Nephron progenitor cell (in vitro differentiated cells): ENCODE data around the gene ADAMTS16.

ENCODE experiments used
- DNase-seq: peaks from one replicate; pipeline ENCODE4 v3.0.0; 2021
- H3K27ac Mint-ChIP-seq: 2 replicates; pipeline ENCODE4 v1.8.0; 2021; ENCODE audit warnings: mild to moderate bottlenecking, moderate library complexity, mixed read lengths
- H3K27me3 Mint-ChIP-seq: 2 replicates; pipeline ENCODE4 v1.8.0; 2021; ENCODE audit warnings: mild to moderate bottlenecking, low read depth, mixed read lengths; ENCODE audit not compliant: poor library complexity
- H3K36me3 Mint-ChIP-seq: 2 replicates; pipeline ENCODE4 v1.8.0; 2021; ENCODE audit warnings: low read depth, mixed read lengths
- H3K4me1 Mint-ChIP-seq: 2 replicates; pipeline ENCODE4 v1.8.0; 2021; ENCODE audit warnings: mixed read lengths
- H3K4me3 Mint-ChIP-seq: 2 replicates; pipeline ENCODE4 v1.8.0; 2021; ENCODE audit warnings: mild to moderate bottlenecking, moderate library complexity, mixed read lengths
- H3K9me3 Mint-ChIP-seq: 2 replicates; pipeline ENCODE4 v1.8.0; 2021; ENCODE audit warnings: mild to moderate bottlenecking, moderate library complexity, mixed read lengths
- TF ChIP-seq, protein P1 (sequence below): fragments of 200-600 bp; sonication (generic); IDR thresholded peaks from 2 replicates; pipeline ENCODE4 v1.5.0; 2021; ENCODE audit warnings: antibody characterized with exemption

The ADAMTS16 gene

DNA sequence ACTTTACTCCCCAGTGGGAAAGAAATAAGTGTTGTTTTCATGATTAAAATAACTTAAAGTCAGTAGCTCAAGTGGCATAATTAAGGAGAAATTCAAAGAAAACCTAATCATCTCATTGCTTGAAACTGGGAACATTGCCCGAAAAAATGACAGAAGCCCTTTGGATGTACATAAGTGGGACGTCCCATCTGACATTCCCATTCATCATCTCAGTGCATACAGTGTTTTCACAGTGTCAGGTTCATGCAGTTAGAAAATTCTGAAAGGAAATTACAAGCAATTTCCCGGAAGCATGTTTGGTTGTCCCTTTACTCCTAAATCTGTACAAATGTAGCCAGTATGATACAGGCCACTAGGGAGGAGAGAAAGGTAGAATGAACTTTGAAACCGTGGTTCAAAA lies 95.6 kb downstream of the ADAMTS16 start:
- Mint-ChIP-seq H3K9me3 (no peaks in the 10 kb centered on the region), H3K4me1 (no peaks in the 10 kb centered on the region), H3K36me3 (no peaks in the 10 kb centered on the region), H3K4me3 (no peak overlapping the region), H3K27me3 (peaks cover 3% of the 10 kb centered on the region), H3K27ac (no peak overlapping the region)
- TF ChIP-seq, protein P1, sequence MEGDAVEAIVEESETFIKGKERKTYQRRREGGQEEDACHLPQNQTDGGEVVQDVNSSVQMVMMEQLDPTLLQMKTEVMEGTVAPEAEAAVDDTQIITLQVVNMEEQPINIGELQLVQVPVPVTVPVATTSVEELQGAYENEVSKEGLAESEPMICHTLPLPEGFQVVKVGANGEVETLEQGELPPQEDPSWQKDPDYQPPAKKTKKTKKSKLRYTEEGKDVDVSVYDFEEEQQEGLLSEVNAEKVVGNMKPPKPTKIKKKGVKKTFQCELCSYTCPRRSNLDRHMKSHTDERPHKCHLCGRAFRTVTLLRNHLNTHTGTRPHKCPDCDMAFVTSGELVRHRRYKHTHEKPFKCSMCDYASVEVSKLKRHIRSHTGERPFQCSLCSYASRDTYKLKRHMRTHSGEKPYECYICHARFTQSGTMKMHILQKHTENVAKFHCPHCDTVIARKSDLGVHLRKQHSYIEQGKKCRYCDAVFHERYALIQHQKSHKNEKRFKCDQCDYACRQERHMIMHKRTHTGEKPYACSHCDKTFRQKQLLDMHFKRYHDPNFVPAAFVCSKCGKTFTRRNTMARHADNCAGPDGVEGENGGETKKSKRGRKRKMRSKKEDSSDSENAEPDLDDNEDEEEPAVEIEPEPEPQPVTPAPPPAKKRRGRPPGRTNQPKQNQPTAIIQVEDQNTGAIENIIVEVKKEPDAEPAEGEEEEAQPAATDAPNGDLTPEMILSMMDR: no peak
- no peak for DNase-seq

DNA sequence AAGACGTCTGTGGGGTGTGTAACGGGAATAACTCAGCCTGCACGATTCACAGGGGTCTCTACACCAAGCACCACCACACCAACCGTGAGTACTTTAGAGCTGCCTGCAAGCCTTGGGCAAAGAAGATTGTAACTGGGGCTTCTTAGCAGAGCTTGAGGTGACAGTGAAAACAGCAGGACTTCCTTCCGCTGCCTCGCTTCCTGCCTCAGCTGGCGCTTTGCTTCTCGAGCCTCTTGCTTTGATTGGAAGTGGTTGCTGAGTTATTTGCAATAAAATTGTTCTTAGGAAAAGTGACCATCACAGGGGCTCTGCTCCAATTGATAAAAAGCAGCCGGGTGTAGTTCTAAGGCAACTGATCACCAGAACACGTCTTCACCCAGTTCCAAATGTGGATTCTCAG lies 99.1 kb downstream of the ADAMTS16 start:
- Mint-ChIP-seq H3K27ac (no peak overlapping the region), H3K9me3 (no peaks in the 10 kb centered on the region), H3K36me3 (no peaks in the 10 kb centered on the region), H3K4me1 (no peaks in the 10 kb centered on the region), H3K4me3 (no peak overlapping the region), H3K27me3 (peaks cover 8% of the 10 kb centered on the region)
- DNase-seq: no peak
- TF ChIP-seq, protein P1: no peak

DNA sequence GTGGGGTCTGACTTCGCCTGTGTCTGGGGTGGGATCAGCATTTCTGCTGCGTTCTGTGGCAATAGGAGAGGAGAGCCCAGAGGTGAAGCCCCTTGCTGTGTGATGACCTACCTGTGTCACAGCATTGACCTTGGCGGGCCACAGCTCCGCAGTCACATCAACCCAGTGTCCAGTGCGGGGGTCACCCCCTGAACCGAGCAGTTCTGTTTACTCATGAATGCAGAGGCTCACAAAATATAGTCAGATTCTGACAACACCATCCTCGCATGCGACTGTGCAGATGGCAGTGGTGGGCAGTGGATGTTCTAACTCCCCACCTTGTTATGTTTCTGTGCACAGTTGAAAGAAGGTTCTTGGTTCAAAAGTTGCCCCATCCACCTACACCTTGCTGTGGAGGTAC lies 100.1 kb downstream of the ADAMTS16 start:
- DNase-seq: no peak
- H3K4me1 Mint-ChIP-seq: no peaks in the 10 kb centered on the region
- no peaks in the 10 kb centered on the region for H3K36me3 Mint-ChIP-seq
- H3K4me3 Mint-ChIP-seq: no peak overlapping the region
- no peak overlapping the region for H3K27ac Mint-ChIP-seq
- H3K9me3 Mint-ChIP-seq: no peaks in the 10 kb centered on the region
- TF ChIP-seq, protein P1: no peak
- peaks cover 8% of the 10 kb centered on the region for H3K27me3 Mint-ChIP-seq

DNA sequence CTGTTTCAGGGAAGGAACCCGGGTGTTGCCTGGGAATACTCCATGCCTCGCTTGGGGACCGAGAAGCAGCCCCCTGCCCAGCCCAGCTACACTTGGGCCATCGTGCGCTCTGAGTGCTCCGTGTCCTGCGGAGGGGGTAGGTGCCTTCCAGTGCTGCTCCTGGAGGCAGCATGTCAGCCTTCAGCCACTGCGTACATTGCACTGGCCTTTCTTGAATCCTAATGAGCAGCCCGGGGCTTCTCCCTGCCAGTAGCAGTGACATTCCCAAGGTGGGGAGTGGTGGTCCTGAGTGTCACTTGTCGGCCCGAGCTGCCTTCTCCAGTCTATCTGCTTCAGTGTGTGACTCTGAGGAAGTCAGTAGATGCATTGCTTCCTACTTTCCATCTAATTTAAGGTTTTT lies 101.9 kb downstream of the ADAMTS16 start:
- Mint-ChIP-seq H3K4me1 (no peaks in the 10 kb centered on the region), H3K36me3 (no peaks in the 10 kb centered on the region), H3K9me3 (no peaks in the 10 kb centered on the region), H3K4me3 (no peak overlapping the region), H3K27me3 (peaks cover 8% of the 10 kb centered on the region), H3K27ac (no peak overlapping the region)
- no peak for DNase-seq
- TF ChIP-seq, protein P1: no peak

DNA sequence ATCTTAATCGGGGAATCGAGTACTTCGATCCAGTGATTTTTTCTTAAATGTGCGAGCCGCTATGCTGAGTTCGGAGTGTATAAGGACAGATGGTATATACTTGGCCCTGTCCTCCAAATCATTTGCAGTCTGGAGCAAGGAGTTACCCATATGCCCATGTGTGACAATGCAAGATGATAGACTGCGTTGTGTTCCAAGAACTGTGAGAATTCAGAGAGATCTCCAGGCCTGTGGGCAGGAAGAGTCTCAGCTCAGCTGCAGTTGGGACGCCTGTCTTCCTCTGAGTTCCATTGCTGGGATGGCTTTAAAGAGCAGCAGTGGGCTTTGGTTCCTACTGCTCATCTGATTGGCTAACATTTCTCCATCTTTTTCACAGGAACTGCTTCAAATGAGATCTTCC lies 106.6 kb downstream of the ADAMTS16 start:
- TF ChIP-seq, protein P1: no peak
- no peaks in the 10 kb centered on the region for H3K4me1 Mint-ChIP-seq

DNA sequence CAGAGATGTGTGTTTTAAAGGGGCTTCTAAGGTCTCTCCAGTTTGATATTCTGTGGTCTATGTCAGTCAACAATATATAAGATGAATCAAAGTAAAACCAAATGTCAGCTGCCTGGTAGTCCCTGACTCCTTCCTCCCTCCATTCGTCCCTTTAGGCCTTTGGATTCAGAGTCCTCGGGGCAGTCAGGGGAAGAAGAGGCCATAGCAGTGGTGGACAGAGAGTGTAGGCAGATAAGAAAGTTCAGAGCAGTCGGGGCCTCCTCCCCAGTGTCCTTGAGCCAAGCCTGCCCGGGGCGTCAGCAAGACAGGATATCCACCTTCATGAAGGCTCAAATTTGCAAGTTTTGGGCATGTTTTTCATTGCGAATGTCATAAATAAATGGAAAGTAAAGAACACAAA lies 110.6 kb downstream of the ADAMTS16 start:
- Mint-ChIP-seq H3K4me3 (no peak overlapping the region), H3K36me3 (peaks cover 9% of the 10 kb centered on the region), H3K4me1 (no peaks in the 10 kb centered on the region), H3K27ac (no peak overlapping the region), H3K9me3 (peaks cover 27% of the 10 kb centered on the region), H3K27me3 (peaks cover 6% of the 10 kb centered on the region)
- no peak for DNase-seq
- TF ChIP-seq, protein P1: no peak

More for the DNA sequence above, 106.6 kb downstream of the ADAMTS16 start:
- no peaks in the 10 kb centered on the region for H3K36me3 Mint-ChIP-seq
- no peak overlapping the region for H3K27ac Mint-ChIP-seq
- H3K4me3 Mint-ChIP-seq: no peak overlapping the region
- H3K9me3 Mint-ChIP-seq: no peaks in the 10 kb centered on the region
- H3K27me3 Mint-ChIP-seq: peaks cover 3% of the 10 kb centered on the region
- DNase-seq: no peak
